ENCODE measurements around the gene NAMPT. TPM values are rescaled to one million over a fixed set of nuclear protein-coding genes. Genes with fewer than 3 reads are reported as not detected.
"Not testable (repeated sequence)": the region's sequence is repeated elsewhere in the genome, so short reads cannot be mapped to it uniquely, and the experiment has no call there.

The NAMPT gene
- total and polyA plus RNA-seq, 2 experiments from 2014 or later = 25.0 to 32.7 TPM

DNA sequence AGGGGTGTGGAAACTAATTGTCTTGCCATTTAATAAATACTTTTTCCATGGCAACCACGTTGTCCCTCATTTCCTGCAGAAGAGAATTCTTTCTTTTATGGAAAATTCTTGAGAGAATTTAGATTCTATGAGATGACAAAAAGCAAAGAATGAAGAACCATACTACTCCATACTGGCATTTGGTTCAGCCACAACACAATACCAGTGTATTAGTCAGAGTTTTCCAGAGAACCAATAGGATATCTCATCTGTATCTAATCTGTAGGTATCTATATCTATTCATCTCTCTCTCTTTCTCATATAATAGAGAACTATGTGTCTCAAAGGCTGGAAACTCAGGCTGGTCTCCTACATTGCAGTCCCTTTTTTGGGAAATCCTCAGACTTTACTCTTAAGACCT, 44.6 kb upstream of the NAMPT start:
- H3K9me2 ChIP-seq (ENCODE audit: insufficient read depth) = no peaks in the 10 kb centered on the region
- H4K20me1 ChIP-seq (ENCODE audit: insufficient read depth) = no peaks in the 10 kb centered on the region
- no peaks in the 10 kb centered on the region for H3K36me3 ChIP-seq (ENCODE audit: low read depth)
- H3K4me3 ChIP-seq = no peak overlapping the region
- 0 to 3% methylated on average over 1 of the region's 1 CpG for WGBS, 2 experiments (ENCODE audit: low coverage in 1 of 2, low lambda C conversion rate in 2 of 2, missing lambda C conversion rate in 2 of 2)
- DNase-seq = peak; percentile 21
- H3K27ac ChIP-seq = no peak overlapping the region
- no peak for TF ChIP-seq EZH2 (IDR thresholded peaks at IDR 0.05; ENCODE audit: insufficient read depth, poor library complexity, severe bottlenecking)
- no peaks in the 10 kb centered on the region for H3K27me3 ChIP-seq (replicated peaks; ENCODE audit: insufficient read depth)
- H3K4me1 ChIP-seq (ENCODE audit: insufficient read depth) = peaks cover 29% of the 10 kb centered on the region
- H3K9ac ChIP-seq = no peak overlapping the region
- no peak overlapping the region for H2AFZ ChIP-seq
- peak overlapping the region; percentile 31 for H3K4me2 ChIP-seq (ENCODE audit: unreplicated experiment)
- peaks cover 23% of the 10 kb centered on the region for H3F3A ChIP-seq (ENCODE audit: insufficient read depth)
- H3K79me2 ChIP-seq (ENCODE audit: insufficient read depth) = no peaks in the 10 kb centered on the region
- no peaks in the 10 kb centered on the region for H3K9me3 ChIP-seq (ENCODE audit: low read depth)
- in situ Hi-C loops (cut with MboI) = no loop called here

- H3K27ac ChIP-seq = no peak overlapping the region
- peaks cover 29% of the 10 kb centered on the region for H3K4me1 ChIP-seq (ENCODE audit: insufficient read depth)
- H4K20me1 ChIP-seq (ENCODE audit: insufficient read depth) = no peaks in the 10 kb centered on the region
- no peaks in the 10 kb centered on the region for H3K36me3 ChIP-seq (ENCODE audit: low read depth)
- peaks cover 23% of the 10 kb centered on the region for H3F3A ChIP-seq (ENCODE audit: insufficient read depth)
- no peaks in the 10 kb centered on the region for H3K27me3 ChIP-seq (replicated peaks; ENCODE audit: insufficient read depth)
- no peak overlapping the region for H3K9ac ChIP-seq
- H3K9me2 ChIP-seq (ENCODE audit: insufficient read depth) = no peaks in the 10 kb centered on the region
- no peak overlapping the region for H3K4me2 ChIP-seq (ENCODE audit: unreplicated experiment)
- in situ Hi-C loops (cut with MboI) = no loop called here
- H3K79me2 ChIP-seq (ENCODE audit: insufficient read depth) = no peaks in the 10 kb centered on the region
- TF ChIP-seq EZH2 (IDR thresholded peaks at IDR 0.05; ENCODE audit: insufficient read depth, poor library complexity, severe bottlenecking) (no peak), EZH2phosphoT487 (IDR thresholded peaks at IDR 0.05; ENCODE audit: insufficient read depth, low read depth) (no peak)
- H3K4me3 ChIP-seq = no peak overlapping the region
- WGBS, 2 experiments (ENCODE audit: low coverage in 1 of 2, low lambda C conversion rate in 2 of 2, missing lambda C conversion rate in 2 of 2) = 63 to 67% methylated on average over 11 of the region's 11 CpGs
- no peak for DNase-seq
- H2AFZ ChIP-seq = no peak overlapping the region
- H3K9me3 ChIP-seq (ENCODE audit: low read depth) = no peaks in the 10 kb centered on the region
These were observed 43.0 kb upstream of the NAMPT start for GRCh38 chr7:106327538-106328481.

DNA sequence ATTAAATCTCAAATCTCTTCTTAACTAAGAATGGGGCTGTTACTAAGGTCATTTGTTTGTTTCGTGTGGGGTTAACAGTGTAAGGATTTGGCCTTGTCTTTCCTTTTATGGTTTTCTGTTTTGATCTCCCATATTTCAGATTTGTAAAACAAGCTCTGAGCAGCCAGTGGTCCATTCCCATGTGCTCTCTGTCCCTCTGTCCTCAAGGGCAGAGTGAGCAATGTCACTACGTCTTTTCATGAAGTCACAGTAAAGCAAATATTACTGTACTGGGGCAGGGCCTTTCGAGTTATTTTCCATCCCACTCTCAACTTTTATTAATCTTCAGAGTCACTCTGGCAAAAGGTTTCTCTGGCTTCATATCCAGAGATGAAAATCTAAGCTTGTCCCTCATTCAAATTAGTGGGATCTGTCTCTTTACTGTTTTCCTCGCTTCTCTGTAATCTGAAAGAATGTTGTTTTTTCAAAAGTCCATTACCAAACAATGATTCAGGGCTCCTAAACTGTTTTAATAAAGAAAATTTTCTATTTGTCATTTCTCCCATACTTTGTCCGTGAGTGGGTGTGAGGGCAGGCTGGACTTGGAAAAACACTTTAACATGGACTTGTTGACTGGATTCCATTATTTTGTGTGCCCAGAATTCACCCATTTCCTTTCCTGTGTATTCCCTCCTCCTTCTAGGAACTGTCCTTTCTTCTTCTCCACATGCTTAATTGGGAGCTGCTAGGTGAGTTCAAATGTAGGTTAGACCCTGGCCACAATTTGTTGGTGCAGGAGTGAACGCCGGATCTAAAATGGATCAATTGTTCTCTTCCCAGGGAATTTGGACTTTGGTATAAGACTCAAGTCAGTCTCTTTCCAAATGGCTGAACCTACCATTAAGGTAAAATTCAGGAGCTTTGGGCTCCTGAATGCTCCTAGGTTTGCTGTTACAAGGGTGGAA, 42.1 kb upstream of the NAMPT start:
- no peak overlapping the region for H3K4me3 ChIP-seq
- peak; percentile 65 for DNase-seq
- H4K20me1 ChIP-seq (ENCODE audit: insufficient read depth) = no peaks in the 10 kb centered on the region
- WGBS, 2 experiments (ENCODE audit: low coverage in 1 of 2, low lambda C conversion rate in 2 of 2, missing lambda C conversion rate in 2 of 2) = 51 to 57% methylated on average over 7 of the region's 7 CpGs
- H3K79me2 ChIP-seq (ENCODE audit: insufficient read depth) = no peaks in the 10 kb centered on the region
- peaks cover 29% of the 10 kb centered on the region for H3K4me1 ChIP-seq (ENCODE audit: insufficient read depth)
- H3K4me2 ChIP-seq (ENCODE audit: unreplicated experiment) = peak overlapping the region; percentile 27
- no peak overlapping the region for H3K27ac ChIP-seq
- H2AFZ ChIP-seq = peak overlapping the region; percentile 2; the same call in 1 of the 2 replicates
- TF ChIP-seq EZH2phosphoT487 (IDR thresholded peaks at IDR 0.05; ENCODE audit: insufficient read depth, low read depth) (no peak), EZH2 (IDR thresholded peaks at IDR 0.05; ENCODE audit: insufficient read depth, poor library complexity, severe bottlenecking) (no peak)
- no peaks in the 10 kb centered on the region for H3K36me3 ChIP-seq (ENCODE audit: low read depth)
- in situ Hi-C loops (cut with MboI) = no loop called here
- H3F3A ChIP-seq (ENCODE audit: insufficient read depth) = peaks cover 23% of the 10 kb centered on the region
- no peaks in the 10 kb centered on the region for H3K9me2 ChIP-seq (ENCODE audit: insufficient read depth)
- no peaks in the 10 kb centered on the region for H3K27me3 ChIP-seq (replicated peaks; ENCODE audit: insufficient read depth)
- H3K9ac ChIP-seq = no peak overlapping the region
- no peaks in the 10 kb centered on the region for H3K9me3 ChIP-seq (ENCODE audit: low read depth)

- H3K4me3 ChIP-seq; H2AFZ ChIP-seq; H3K9me2 ChIP-seq (ENCODE audit: insufficient read depth); H3K4me2 ChIP-seq (ENCODE audit: unreplicated experiment); DNase-seq; H3K9ac ChIP-seq; H3K9me3 ChIP-seq (ENCODE audit: low read depth); in situ Hi-C loops (cut with MboI); H3K27me3 ChIP-seq (replicated peaks; ENCODE audit: insufficient read depth); H3K27ac ChIP-seq; H4K20me1 ChIP-seq (ENCODE audit: insufficient read depth); H3K79me2 ChIP-seq (ENCODE audit: insufficient read depth); H3K36me3 ChIP-seq (ENCODE audit: low read depth): not testable (repeated sequence)
- Histone ChIP-seq H3F3A (ENCODE audit: insufficient read depth) (peaks cover 11% of the 10 kb centered on the region), H3K4me1 (ENCODE audit: insufficient read depth) (peaks cover 19% of the 10 kb centered on the region)
- WGBS, 2 experiments (ENCODE audit: low coverage in 1 of 2, low lambda C conversion rate in 2 of 2, missing lambda C conversion rate in 2 of 2) = 92 to 100% methylated on average over 2 of the region's 2 CpGs
These were observed 39.7 kb upstream of the NAMPT start for GRCh38 chr7:106324509-106324908.

DNA sequence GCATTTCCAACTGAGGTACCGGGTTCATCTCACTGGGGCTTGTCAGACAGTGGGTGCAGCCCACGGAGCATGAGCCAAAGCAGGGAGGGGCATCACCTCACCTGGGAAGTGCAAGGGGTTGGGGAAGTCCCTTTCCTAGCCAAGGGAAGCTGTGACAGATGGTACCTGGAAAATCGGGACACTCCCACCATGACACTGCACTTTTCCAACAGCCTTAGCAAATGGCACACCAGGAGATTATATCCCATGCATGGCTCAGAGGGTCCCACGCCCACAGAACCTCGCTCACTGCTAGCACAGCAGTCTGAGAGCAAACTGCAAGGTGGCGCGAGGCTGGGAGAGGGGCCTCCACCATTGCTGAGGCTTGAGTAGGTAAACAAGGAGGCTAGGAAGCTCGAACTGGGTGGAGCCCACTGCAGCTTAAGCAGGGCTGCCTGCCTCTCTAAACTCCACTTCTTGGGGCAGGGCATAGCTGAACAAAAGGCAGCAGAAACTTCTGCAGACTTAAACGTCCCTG, 35.5 kb upstream of the NAMPT start:
- H2AFZ ChIP-seq; H4K20me1 ChIP-seq (ENCODE audit: insufficient read depth); H3K9me3 ChIP-seq (ENCODE audit: low read depth); H3K27me3 ChIP-seq (replicated peaks; ENCODE audit: insufficient read depth); H3K27ac ChIP-seq; H3F3A ChIP-seq (ENCODE audit: insufficient read depth); H3K9ac ChIP-seq; H3K9me2 ChIP-seq (ENCODE audit: insufficient read depth); H3K4me1 ChIP-seq (ENCODE audit: insufficient read depth); H3K4me3 ChIP-seq; H3K79me2 ChIP-seq (ENCODE audit: insufficient read depth); in situ Hi-C loops (cut with MboI); H3K36me3 ChIP-seq (ENCODE audit: low read depth); H3K4me2 ChIP-seq (ENCODE audit: unreplicated experiment); DNase-seq: not testable (repeated sequence)
- 71 to 72% methylated on average over 9 of the region's 9 CpGs for WGBS, 2 experiments (ENCODE audit: low coverage in 1 of 2, low lambda C conversion rate in 2 of 2, missing lambda C conversion rate in 2 of 2)

Data from GM23248 (cell line).